Measurements from ENCODE around the gene SIVA1. TPM values are rescaled to one million over a fixed set of nuclear protein-coding genes. Genes with fewer than 3 reads are reported as not detected.
A peak's percentile ranks its signal among the peaks of the same experiment; 100 is the strongest.

SIVA1 gene
- total and polyA plus RNA-seq, 9 donors = 2.4 to 385 (median 91.6) TPM

DNA sequence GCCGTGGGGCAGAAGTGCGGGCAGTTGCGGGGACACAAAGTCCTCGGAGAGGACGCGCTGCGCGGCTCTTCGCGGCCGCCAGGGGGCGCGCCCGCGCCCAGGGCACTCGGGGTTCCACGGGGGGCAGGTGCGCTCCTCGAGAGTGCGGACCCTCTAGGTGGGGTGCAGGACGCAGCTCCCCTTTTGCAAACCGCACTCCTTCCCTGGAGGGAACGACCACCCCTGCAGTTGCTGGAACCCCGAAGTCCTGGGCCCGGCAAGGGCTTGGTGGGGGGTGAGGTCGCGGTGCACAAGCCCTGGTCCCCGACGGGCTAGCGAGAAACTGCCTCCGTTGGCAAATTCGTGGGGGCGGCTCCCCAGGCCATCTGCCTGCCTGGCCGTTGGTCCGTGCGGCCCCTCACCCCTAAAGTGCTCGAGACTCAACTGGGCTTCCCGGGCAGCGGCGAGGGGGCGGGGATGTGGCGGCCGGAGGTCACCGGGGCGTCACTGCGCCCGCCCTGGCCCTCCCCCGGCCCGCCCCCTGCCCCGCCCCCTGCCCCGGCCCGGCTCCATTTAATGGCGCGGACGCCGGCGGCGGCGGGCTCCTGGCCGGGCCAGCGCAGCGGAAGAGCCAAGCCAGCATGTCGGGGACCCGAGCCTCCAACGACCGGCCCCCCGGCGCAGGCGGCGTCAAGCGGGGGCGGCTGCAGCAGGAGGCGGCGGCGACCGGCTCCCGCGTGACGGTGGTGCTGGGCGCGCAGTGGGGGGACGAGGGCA lies 29.1 kb upstream of the SIVA1 start, which contains the start of gene ADSS1:
TSS of gene ADSS1 (plus strand) at position 579 of the 756 bp plus-strand sequence. CDS start at position 621, 42 bp downstream.
- DNase-seq = peak; percentile 36 to 70 (median 61)
- intact Hi-C loops (cut with DNase I) = no loop called here
- Histone ChIP-seq H3K27ac (no peak within 1 kb of the TSS), H3K9me3 (no peaks in the 10 kb centered on the region), H3K27me3 (no peaks in the 10 kb centered on the region), H3K4me3 (peak within 1 kb of the TSS; percentile 45), H3K36me3 (no peaks in the 10 kb centered on the region), H3K4me1 (ENCODE audit: insufficient read depth) (peaks cover 3% of the 10 kb centered on the region)
- TF ChIP-seq EP300 (IDR thresholded peaks at IDR 0.05) = no peak
- no peak for TF ChIP-seq POLR2A (IDR thresholded peaks at IDR 0.05)
- TF ChIP-seq, protein P1, sequence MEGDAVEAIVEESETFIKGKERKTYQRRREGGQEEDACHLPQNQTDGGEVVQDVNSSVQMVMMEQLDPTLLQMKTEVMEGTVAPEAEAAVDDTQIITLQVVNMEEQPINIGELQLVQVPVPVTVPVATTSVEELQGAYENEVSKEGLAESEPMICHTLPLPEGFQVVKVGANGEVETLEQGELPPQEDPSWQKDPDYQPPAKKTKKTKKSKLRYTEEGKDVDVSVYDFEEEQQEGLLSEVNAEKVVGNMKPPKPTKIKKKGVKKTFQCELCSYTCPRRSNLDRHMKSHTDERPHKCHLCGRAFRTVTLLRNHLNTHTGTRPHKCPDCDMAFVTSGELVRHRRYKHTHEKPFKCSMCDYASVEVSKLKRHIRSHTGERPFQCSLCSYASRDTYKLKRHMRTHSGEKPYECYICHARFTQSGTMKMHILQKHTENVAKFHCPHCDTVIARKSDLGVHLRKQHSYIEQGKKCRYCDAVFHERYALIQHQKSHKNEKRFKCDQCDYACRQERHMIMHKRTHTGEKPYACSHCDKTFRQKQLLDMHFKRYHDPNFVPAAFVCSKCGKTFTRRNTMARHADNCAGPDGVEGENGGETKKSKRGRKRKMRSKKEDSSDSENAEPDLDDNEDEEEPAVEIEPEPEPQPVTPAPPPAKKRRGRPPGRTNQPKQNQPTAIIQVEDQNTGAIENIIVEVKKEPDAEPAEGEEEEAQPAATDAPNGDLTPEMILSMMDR (IDR thresholded peaks at IDR 0.05) = peak; percentile 24 to 44 (median 34)
- 2% methylated on average over 68 to 82 of the region's 82 CpGs for WGBS, 3 donors

DNA sequence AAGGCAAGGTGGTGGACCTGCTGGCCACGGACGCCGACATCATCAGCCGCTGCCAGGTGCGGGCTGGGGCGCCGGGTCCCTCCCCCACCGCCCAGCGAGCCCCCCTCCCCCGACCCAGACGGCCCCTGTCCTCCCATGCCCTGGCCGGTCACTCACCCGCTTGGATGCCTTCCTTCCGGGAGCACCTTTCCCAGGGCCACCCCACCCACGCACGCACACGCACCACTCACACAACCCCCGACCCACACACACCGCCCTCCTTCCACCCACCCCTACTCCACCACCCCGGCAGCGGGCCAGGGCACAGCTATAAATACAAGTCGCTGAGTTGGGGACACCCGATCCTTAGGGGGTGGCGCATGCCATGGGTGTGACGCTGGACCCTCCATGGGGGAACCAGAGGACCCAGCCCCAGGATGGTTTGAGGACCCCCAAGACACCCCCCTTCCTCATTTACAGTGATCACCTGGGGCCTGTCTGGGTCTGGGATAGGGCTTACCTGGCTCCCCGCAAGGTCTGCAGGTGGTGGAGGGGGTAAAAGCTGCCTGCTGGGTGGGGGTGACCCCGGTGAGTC lies 28.5 kb upstream of the SIVA1 start:
- peak; percentile 34 to 67 (median 54) for DNase-seq
- no peak overlapping the region for H3K27ac ChIP-seq
- 2 to 4% (median 3%) methylated on average over 13 to 27 of the region's 27 CpGs for WGBS, 3 donors
- no peaks in the 10 kb centered on the region for H3K36me3 ChIP-seq
- H3K4me1 ChIP-seq (ENCODE audit: insufficient read depth) = peaks cover 3% of the 10 kb centered on the region
- no peaks in the 10 kb centered on the region for H3K27me3 ChIP-seq
- TF ChIP-seq, protein P1 (IDR thresholded peaks at IDR 0.05) = no peak
- no peak for TF ChIP-seq EP300 (IDR thresholded peaks at IDR 0.05)
- TF ChIP-seq POLR2A (IDR thresholded peaks at IDR 0.05) = no peak
- no peaks in the 10 kb centered on the region for H3K9me3 ChIP-seq
- peak overlapping the region; percentile 45 for H3K4me3 ChIP-seq
- intact Hi-C loops (cut with DNase I) = no loop called here

DNA sequence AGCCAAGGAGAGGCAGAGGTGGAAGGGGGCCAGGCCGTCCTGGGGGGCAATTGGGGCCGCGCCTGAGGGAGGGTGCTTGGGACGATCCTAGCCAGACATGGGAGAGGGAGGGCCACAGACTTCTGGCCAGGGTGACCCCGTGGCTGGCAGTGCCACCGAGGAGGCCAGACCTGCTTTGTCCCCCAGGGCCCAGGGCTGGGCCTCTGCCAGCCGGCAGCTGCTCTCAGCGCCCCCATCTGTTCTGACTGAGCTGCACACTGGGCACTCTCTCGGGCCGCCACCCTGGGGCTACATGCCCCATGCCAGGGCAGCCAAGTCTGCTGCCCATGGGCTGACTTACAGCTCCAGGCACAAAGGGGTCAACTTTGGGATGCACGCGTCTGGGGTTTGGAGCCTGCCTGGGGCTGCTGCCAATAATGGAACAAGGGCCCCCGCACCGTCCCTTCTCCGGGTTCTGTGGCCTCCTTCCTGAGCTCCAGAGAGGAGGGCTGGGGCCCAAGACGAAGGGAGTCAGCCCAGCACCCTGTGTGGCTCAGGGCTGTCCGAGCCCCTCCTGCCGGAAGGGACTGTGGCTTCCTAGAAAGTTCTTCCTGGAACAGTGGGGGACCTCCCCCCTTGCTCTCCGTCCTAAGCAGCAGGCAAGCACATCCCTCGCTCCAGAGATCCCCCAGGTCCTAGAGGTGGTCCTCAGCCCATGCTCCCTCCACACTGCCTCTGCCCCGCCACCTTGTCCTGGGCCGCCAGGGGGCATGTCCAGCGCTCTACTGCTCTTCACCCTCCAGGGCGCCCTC lies 27.8 kb upstream of the SIVA1 start:
- DNase-seq = peak in 3 of 5 donors; percentile 43 to 59 (median 53)
- Histone ChIP-seq H3K27ac (no peak overlapping the region), H3K9me3 (no peaks in the 10 kb centered on the region), H3K36me3 (no peaks in the 10 kb centered on the region), H3K27me3 (no peaks in the 10 kb centered on the region), H3K4me1 (ENCODE audit: insufficient read depth) (peaks cover 3% of the 10 kb centered on the region), H3K4me3 (peak overlapping the region; percentile 45)
- 8 to 11% (median 9%) methylated on average over 24 of the region's 24 CpGs for WGBS, 3 donors
- TF ChIP-seq EP300 (IDR thresholded peaks at IDR 0.05) = no peak
- TF ChIP-seq, protein P1 (IDR thresholded peaks at IDR 0.05) = no peak
- no peak for TF ChIP-seq POLR2A (IDR thresholded peaks at IDR 0.05)
- intact Hi-C loops (cut with DNase I) = no loop called here

DNA sequence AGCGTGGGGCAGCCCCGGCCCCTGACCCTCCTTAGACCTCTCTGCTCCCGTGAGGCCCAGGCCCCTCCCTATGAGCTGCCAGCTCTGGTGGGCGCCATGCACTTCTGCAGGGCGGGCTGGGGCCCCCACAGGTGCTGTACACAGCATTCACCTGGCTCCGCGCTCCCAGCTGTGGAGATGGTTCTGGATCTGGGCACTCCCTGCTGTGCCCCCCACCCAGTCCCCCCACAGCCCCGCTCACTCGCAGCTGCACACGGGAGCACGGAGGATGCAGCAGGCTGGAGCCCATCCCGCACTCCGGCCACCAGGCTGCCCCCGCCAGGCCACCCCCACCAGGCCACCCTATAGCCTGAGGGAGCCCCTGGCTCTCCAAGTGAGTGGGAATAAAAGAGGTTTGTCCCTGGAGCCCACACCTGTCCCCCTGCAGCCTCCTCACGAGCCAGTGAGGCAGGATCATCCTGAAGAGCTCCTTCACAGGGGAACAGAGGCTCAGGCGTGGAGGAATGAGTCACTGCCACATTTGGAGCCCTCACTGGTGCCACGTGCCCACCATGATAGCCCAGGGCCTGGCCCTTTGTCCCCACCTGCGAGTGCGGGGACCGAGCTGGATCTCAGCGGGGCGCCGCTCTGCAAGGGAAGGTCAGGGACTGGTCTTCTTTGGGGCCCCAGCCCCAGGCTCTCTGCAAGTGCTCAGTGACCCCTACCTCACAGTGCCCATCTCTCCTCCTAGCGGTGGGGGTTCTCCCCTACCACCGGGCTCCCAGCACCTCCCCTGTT lies 27.0 kb upstream of the SIVA1 start:
- 57 to 74% (median 66%) methylated on average over 18 to 25 of the region's 25 CpGs for WGBS, 3 donors
- no peak overlapping the region for H3K27ac ChIP-seq
- DNase-seq = no peak
- intact Hi-C loops (cut with DNase I) = no loop called here
- H3K36me3 ChIP-seq = no peaks in the 10 kb centered on the region
- TF ChIP-seq EP300 (IDR thresholded peaks at IDR 0.05) = no peak
- TF ChIP-seq, protein P1 (IDR thresholded peaks at IDR 0.05) = no peak
- TF ChIP-seq POLR2A (IDR thresholded peaks at IDR 0.05) = no peak
- H3K4me3 ChIP-seq = no peak overlapping the region
- no peaks in the 10 kb centered on the region for H3K9me3 ChIP-seq
- peaks cover 3% of the 10 kb centered on the region for H3K4me1 ChIP-seq (ENCODE audit: insufficient read depth)
- no peaks in the 10 kb centered on the region for H3K27me3 ChIP-seq
